GM10266 (cell line): Measurements from ENCODE around the gene PRRG4.
"Not testable (repeated sequence)": the region's sequence is repeated elsewhere in the genome, so short reads cannot be mapped to it uniquely, and the experiment has no call there.

ENCODE experiments used
- DNase-seq: peaks from one replicate; pipeline ENCODE4 v3.0.0; 2012; ENCODE audit errors: extremely low spot score
- CTCF ChIP-seq: IDR thresholded peaks from 2 replicates; pipeline ENCODE4 v1.5.1; 2012; ENCODE audit warnings: mild to moderate bottlenecking, low read depth; ENCODE audit not compliant: control insufficient read depth, insufficient read depth; ENCODE audit errors: missing control alignments

PRRG4 gene

GRCh38 chr11:32884770-32885384 is 55.1 kb downstream of the PRRG4 start:
- DNase-seq, result no peak

GRCh38 chr11:32885556-32885955 is 55.8 kb downstream of the PRRG4 start:
- no peak for DNase-seq
- TF ChIP-seq CTCF, result no peak

More at GRCh38 chr11:32884770-32885384, 55.1 kb downstream of the PRRG4 start:
- peak; percentile 49 for TF ChIP-seq CTCF

- DNase-seq, result no peak
- TF ChIP-seq CTCF, result no peak
Measured at GRCh38 chr11:32886180-32886579, 56.5 kb downstream of the PRRG4 start.

- not testable (repeated sequence) for DNase-seq
Measured at GRCh38 chr11:32887707-32888383, 58.1 kb downstream of the PRRG4 start.

- not testable (repeated sequence) for DNase-seq
Measured at GRCh38 chr11:32888384-32888710, 58.6 kb downstream of the PRRG4 start.

GRCh38 chr11:32888805-32889204 is 59.1 kb downstream of the PRRG4 start:
- no peak for TF ChIP-seq CTCF
- no peak for DNase-seq

- no peak for DNase-seq
- TF ChIP-seq CTCF, result no peak
Measured at GRCh38 chr11:32890843-32891656, 61.3 kb downstream of the PRRG4 start.

GRCh38 chr11:32891657-32892354 is 62.1 kb downstream of the PRRG4 start:
- TF ChIP-seq CTCF, result no peak
- peak; percentile 40 for DNase-seq
